Suprapubic skin (tissue), 4 donors: ENCODE data around the gene MED29.

Source experiments
- EP300 ChIP-seq: sonication (generic); formaldehyde crosslinking; IDR thresholded peaks from one replicate; pipeline ENCODE4 v1.6.1; 2017; ENCODE audit warnings: antibody characterized with exemption
- POLR2A ChIP-seq, 2 donors: fragments of 450-650 bp; IDR thresholded peaks; one replicate each; pipeline ENCODE4 v1.6.1; 2017; ENCODE audit warnings: antibody characterized with exemption in 2 of 2, mild to moderate bottlenecking in 2 of 2, moderate library complexity in 2 of 2
- POLR2AphosphoS5 ChIP-seq, 3 donors: sonication (generic); formaldehyde crosslinking; IDR thresholded peaks; one replicate each; pipeline ENCODE4 v1.6.1; 2017; ENCODE audit warnings: antibody characterized with exemption in 3 of 3
- TF ChIP-seq, protein P1 (sequence below), 2 donors: fragments of 200-600 bp in 1 of 2; fragments of 450-650 bp in 1 of 2; sonication (generic) in 1 of 2; IDR thresholded peaks; one replicate each; pipeline ENCODE4 v1.5.1; 2016 to 2019; ENCODE audit warnings: antibody characterized with exemption in 2 of 2, mild to moderate bottlenecking in 1 of 2, moderate library complexity in 1 of 2

DNA sequence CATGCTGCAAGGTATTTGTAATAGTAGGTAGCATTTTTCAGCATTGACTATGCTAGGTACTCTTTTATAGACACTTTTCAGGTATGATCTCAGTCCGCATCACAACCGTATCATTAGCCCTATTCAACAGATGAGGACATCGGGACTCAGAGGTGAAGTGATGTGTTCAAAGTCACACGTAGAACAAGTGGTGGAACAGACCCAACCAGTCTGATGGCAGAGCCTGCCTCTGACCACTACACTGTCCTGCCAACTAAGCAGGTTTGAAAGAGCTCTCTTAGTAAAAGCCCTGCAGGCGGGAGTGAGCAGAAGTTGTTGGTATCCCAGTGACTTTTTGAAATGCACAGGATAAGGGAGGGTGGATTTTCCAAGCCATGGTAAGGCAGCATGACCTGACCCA is 20.4 kb upstream of the MED29 start:
- TF ChIP-seq, protein P1, sequence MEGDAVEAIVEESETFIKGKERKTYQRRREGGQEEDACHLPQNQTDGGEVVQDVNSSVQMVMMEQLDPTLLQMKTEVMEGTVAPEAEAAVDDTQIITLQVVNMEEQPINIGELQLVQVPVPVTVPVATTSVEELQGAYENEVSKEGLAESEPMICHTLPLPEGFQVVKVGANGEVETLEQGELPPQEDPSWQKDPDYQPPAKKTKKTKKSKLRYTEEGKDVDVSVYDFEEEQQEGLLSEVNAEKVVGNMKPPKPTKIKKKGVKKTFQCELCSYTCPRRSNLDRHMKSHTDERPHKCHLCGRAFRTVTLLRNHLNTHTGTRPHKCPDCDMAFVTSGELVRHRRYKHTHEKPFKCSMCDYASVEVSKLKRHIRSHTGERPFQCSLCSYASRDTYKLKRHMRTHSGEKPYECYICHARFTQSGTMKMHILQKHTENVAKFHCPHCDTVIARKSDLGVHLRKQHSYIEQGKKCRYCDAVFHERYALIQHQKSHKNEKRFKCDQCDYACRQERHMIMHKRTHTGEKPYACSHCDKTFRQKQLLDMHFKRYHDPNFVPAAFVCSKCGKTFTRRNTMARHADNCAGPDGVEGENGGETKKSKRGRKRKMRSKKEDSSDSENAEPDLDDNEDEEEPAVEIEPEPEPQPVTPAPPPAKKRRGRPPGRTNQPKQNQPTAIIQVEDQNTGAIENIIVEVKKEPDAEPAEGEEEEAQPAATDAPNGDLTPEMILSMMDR (IDR thresholded peaks at IDR 0.05), result no peak
- TF ChIP-seq EP300 (no peak), POLR2AphosphoS5 (IDR thresholded peaks at IDR 0.05) (no peak), POLR2A (IDR thresholded peaks at IDR 0.05) (no peak)
